Esophagus muscularis mucosa (tissue), 4 donors: Measurements from ENCODE around the gene CTDSPL. TPM values are rescaled to one million over a fixed set of nuclear protein-coding genes. Genes with fewer than 3 reads are reported as not detected.
A peak's percentile ranks its signal among the peaks of the same experiment; 100 is the strongest.

Experiments used
- DNase-seq: peaks from one replicate; pipeline ENCODE4 v3.0.0-alpha.2; 2017; ENCODE audit errors: extremely low spot score
- H3K27ac ChIP-seq, 4 donors: fragments of 200-600 bp; sonication (generic); replicated peaks in 1 of 4; 1 replicate in 3 of 4; 2 replicates in 1 of 4; pipeline ENCODE4 v1.5.1; 2016 to 2019; ENCODE audit warnings: mild to moderate bottlenecking in 1 of 4
- H3K27me3 ChIP-seq, 4 donors: fragments of 200-600 bp; sonication (generic); one replicate each; pipeline versions ENCODE4 v1.5.1 to v1.6.0; 2016 to 2019
- H3K36me3 ChIP-seq, 4 donors: fragments of 200-600 bp; sonication (generic); one replicate each; pipeline ENCODE4 v1.5.1; 2016 to 2019
- H3K4me1 ChIP-seq, 4 donors: fragments of 200-600 bp; sonication (generic); one replicate each; pipeline ENCODE4 v1.5.1; 2016 to 2019
- H3K4me3 ChIP-seq, 4 donors: fragments of 200-600 bp; sonication (generic); 1 replicate in 2 of 4; 2 replicates in 2 of 4; pipeline ENCODE4 v1.5.1; 2016 to 2019; ENCODE audit warnings: mild to moderate bottlenecking in 4 of 4, moderate library complexity in 1 of 4
- H3K9me3 ChIP-seq, 4 donors: fragments of 200-600 bp; sonication (generic); 1 replicate in 3 of 4; 2 replicates in 1 of 4; pipeline ENCODE4 v1.5.1; 2016 to 2019
- EP300 ChIP-seq: sonication (generic); formaldehyde crosslinking; IDR thresholded peaks from one replicate; pipeline ENCODE4 v1.6.1; 2017; ENCODE audit warnings: antibody characterized with exemption
- POLR2A ChIP-seq: fragments of 450-650 bp; IDR thresholded peaks from one replicate; pipeline ENCODE4 v1.6.1; 2017; ENCODE audit warnings: antibody characterized with exemption, moderate library complexity, mild to moderate bottlenecking, low read depth
- POLR2AphosphoS5 ChIP-seq, 2 donors: sonication (generic); formaldehyde crosslinking; IDR thresholded peaks; one replicate each; pipeline ENCODE4 v1.6.1; 2017; ENCODE audit warnings: antibody characterized with exemption in 2 of 2
- WGBS: methylation state at CpG from one replicate; pipeline ENCODE4 v1.1.5; 2018; 5-methylcytosine and 5-hydroxymethylcytosine counted together
- intact Hi-C: fragments of 100-400 bp; cut with DNase I; formaldehyde crosslinking; loops from one replicate; pipeline ENCODE4 v1.15.1; 2023
- total RNA-seq, 4 donors: library from RNA; depleted of rRNA; stranded (reverse); fragments of >200 nt; gene quantifications; one replicate each; pipeline versions ENCODE4 v1.1.0 to v1.2.1, GENCODE V29; 2016
- TF ChIP-seq, protein P1 (sequence below), 3 experiments: fragments of 200-600 bp in 2 of 3; fragments of 450-650 bp in 1 of 3; sonication (generic) in 2 of 3; IDR thresholded peaks; one replicate each; pipeline ENCODE4 v1.5.1; 2017 to 2019; ENCODE audit warnings: antibody characterized with exemption in 3 of 3, mild to moderate bottlenecking in 2 of 3, moderate library complexity in 1 of 3

The CTDSPL gene
- total RNA-seq, 4 donors from 2014 or later: 39.9 to 60.6 (median 54.6) TPM

DNA sequence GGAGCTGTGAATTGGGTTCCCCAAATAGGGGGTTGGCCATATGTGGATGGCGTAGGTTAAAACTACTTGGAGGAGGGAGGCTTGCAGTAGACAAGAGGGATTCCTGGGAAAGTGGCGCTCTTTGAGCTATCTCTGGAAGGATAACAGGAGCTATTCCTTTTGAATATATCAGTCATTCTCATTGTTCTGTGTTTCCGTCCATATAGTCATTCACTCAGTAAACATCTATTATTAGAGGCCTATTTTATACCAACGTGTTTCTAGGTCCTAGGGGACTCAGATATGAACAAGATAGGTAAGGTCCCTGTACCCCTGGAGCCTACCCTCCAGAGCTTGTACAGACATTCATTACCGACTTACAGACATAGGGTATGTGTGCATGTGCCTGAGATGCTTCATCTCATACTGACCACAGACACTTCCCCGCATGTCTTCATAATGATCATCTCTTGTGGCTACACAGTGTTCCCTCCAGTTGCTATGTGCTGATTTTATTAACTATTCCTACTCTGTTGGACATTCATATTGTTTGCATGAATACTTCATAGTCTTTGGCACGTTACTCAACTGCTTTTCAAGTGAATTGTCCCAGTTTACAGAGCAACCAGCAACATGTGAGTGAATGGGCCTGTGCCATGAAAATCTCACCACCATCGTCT lies 73.1 kb downstream of the CTDSPL start:
- no peaks in the 10 kb centered on the region for H3K36me3 ChIP-seq
- no peaks in the 10 kb centered on the region for H3K9me3 ChIP-seq
- no peaks in the 10 kb centered on the region for H3K27me3 ChIP-seq
- H3K4me3 ChIP-seq: no peak overlapping the region
- WGBS: 74% methylated on average over 8 of the region's 8 CpGs
- peak overlapping the region in 2 of 4 donors; percentile 40 for H3K27ac ChIP-seq
- DNase-seq: peak; percentile 42
- intact Hi-C loops: no loop called here
- H3K4me1 ChIP-seq: peaks cover 34 to 58% (median 46%) of the 10 kb centered on the region in 4 donors
- TF ChIP-seq EP300 (no peak), POLR2AphosphoS5 (IDR thresholded peaks at IDR 0.05) (no peak), POLR2A (no peak)
- TF ChIP-seq, protein P1, sequence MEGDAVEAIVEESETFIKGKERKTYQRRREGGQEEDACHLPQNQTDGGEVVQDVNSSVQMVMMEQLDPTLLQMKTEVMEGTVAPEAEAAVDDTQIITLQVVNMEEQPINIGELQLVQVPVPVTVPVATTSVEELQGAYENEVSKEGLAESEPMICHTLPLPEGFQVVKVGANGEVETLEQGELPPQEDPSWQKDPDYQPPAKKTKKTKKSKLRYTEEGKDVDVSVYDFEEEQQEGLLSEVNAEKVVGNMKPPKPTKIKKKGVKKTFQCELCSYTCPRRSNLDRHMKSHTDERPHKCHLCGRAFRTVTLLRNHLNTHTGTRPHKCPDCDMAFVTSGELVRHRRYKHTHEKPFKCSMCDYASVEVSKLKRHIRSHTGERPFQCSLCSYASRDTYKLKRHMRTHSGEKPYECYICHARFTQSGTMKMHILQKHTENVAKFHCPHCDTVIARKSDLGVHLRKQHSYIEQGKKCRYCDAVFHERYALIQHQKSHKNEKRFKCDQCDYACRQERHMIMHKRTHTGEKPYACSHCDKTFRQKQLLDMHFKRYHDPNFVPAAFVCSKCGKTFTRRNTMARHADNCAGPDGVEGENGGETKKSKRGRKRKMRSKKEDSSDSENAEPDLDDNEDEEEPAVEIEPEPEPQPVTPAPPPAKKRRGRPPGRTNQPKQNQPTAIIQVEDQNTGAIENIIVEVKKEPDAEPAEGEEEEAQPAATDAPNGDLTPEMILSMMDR (IDR thresholded peaks at IDR 0.05): no peak

DNA sequence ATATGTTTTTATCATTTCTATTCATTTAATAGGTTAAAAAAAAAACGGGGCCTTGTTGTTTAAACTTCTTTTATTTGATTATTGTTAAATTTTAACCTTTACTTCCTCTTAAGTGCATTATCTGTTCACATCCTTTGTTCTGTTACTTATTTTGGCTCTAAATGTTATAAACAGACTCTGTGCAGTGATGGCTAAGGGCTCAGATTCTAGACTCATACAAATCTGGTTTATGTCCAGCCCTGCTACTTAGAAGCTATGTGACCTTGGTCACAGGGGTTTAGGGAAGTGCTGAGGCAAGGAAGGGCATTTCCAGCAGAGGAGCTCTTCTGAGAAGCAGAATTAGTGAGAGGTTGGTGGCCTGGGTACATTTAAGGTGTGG lies 73.6 kb downstream of the CTDSPL start:
- 4% methylated on average over 1 of the region's 1 CpG for WGBS
- Histone ChIP-seq H3K27ac (peak overlapping the region; percentile 40 to 51 (median 43)), H3K4me1 (peaks cover 38 to 63% (median 49%) of the 10 kb centered on the region in 4 donors), H3K36me3 (no peaks in the 10 kb centered on the region), H3K9me3 (no peaks in the 10 kb centered on the region), H3K27me3 (no peaks in the 10 kb centered on the region), H3K4me3 (no peak overlapping the region)
- intact Hi-C loops: no loop called here
- no peak for DNase-seq
- TF ChIP-seq POLR2AphosphoS5 (IDR thresholded peaks at IDR 0.05): peak in 1 of 2 donors; percentile 20
- TF ChIP-seq EP300: no peak

DNA sequence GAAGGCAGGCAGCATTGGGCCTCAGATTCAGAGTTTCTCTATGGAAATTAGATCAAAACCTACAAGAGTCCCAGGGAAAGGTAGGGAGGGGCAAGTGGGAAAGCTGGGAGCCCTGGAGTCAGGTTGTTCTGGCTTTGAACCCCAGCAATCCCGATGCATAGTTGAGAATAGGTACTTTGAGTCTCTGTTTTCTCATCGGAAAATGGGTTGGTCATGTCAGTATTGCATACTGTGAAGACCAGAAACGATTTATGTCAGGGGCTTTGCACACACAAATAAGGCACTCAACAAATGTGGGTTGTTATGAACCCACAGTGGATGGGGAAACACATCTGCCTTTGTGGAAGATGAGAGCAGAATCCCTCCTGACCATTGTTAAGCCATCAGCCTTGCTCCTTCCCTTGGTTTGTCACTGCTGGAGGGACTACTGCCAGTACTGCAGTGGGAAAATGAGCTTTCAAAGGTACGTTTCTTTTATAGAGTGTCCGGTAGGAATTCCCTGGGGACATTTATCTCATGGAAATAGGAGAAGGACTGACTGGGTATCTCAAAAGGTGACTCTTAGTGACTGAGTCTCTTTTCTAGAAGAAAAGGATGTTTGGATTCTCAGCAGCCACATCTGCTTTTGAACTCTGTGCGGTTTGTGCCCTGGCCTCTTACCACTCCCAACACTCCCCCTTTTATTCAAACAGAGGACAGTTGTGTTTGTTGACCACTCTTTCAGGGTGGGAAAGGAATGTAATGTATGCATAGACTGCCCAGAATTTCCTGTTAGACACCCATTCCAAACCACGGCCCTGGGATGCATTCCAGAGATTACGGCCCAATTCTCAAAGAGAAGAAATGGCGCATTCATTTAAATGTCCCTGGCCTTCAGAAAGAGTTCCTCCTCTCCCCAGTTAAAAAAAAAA lies 74.3 kb downstream of the CTDSPL start:
- intact Hi-C loops: no loop called here

DNA sequence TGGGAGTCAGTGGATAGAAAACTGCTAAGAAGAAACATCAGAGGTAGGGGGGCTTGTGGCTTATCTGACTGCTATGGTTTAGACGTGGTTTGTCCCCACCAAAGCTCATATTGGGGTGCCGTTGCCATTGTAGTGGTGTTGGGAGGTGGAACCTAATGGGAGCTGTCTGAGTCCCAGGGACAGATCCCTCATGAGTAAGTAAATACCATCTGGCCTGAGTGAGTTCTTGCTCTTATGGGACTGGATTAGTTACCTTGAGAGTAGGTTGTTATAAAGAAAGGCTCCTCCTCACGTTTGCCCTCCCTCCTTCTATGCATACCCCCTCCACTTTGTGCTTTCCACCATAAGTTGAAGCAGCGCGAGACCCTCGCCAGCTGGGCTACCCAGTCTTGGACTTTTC lies 75.5 kb downstream of the CTDSPL start:
- Histone ChIP-seq H3K27me3 (no peaks in the 10 kb centered on the region), H3K9me3 (no peaks in the 10 kb centered on the region), H3K27ac (no peak overlapping the region), H3K36me3 (no peaks in the 10 kb centered on the region), H3K4me1 (peaks cover 52 to 70% (median 58%) of the 10 kb centered on the region in 4 donors), H3K4me3 (no peak overlapping the region)
- 91% methylated on average over 6 of the region's 6 CpGs for WGBS
- intact Hi-C loops: no loop called here
- DNase-seq: no peak
- TF ChIP-seq, protein P1 (IDR thresholded peaks at IDR 0.05): no peak
- TF ChIP-seq POLR2AphosphoS5 (IDR thresholded peaks at IDR 0.05): no peak
- no peak for TF ChIP-seq POLR2A
- no peak for TF ChIP-seq EP300

More for the DNA sequence above, 74.3 kb downstream of the CTDSPL start:
- no peak for TF ChIP-seq POLR2AphosphoS5 (IDR thresholded peaks at IDR 0.05)
- TF ChIP-seq, protein P1 (IDR thresholded peaks at IDR 0.05): no peak
- TF ChIP-seq EP300: no peak
- TF ChIP-seq POLR2A: no peak
- no peaks in the 10 kb centered on the region for H3K9me3 ChIP-seq
- 72% methylated on average over 8 of the region's 9 CpGs for WGBS
- H3K4me3 ChIP-seq: no peak overlapping the region
- DNase-seq: no peak
- H3K27me3 ChIP-seq: no peaks in the 10 kb centered on the region
- peak overlapping the region; percentile 40 to 51 (median 43) for H3K27ac ChIP-seq
- peaks cover 41 to 69% (median 55%) of the 10 kb centered on the region in 4 donors for H3K4me1 ChIP-seq
- H3K36me3 ChIP-seq: no peaks in the 10 kb centered on the region

DNA sequence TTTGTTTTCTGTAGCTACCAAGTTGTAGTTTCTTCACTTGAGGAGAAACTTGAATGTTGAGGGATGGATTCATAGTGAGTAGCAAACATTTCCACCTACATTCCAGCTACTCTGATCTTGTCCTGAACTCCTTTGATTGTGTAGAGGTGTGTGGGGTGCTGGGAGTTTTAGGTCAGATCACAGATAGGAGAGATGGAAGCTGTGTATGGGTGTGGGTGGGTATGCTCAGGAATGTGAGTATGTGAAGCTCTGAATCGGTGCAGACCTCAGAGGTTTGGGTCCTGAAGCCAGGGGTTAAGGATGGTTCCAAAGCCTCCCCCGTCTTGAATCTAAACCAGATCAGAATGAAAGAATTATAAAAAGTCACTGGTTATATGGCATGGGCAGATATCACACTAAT lies 76.3 kb downstream of the CTDSPL start:
- TF ChIP-seq POLR2AphosphoS5 (IDR thresholded peaks at IDR 0.05): no peak
- TF ChIP-seq, protein P1 (IDR thresholded peaks at IDR 0.05): no peak
- no peak for TF ChIP-seq POLR2A
- TF ChIP-seq EP300: no peak
- intact Hi-C loops: no loop called here

More for the DNA sequence above, 76.3 kb downstream of the CTDSPL start:
- H3K4me3 ChIP-seq: no peak overlapping the region
- H3K27me3 ChIP-seq: no peaks in the 10 kb centered on the region
- DNase-seq: no peak
- H3K36me3 ChIP-seq: no peaks in the 10 kb centered on the region
- no peaks in the 10 kb centered on the region for H3K9me3 ChIP-seq
- no peak overlapping the region for H3K27ac ChIP-seq
- 83% methylated on average over 2 of the region's 2 CpGs for WGBS
- H3K4me1 ChIP-seq: peaks cover 59 to 78% (median 61%) of the 10 kb centered on the region in 4 donors
